Loucy (cell line): ENCODE results near the gene SSH3.

Source experiments
- CTCF ChIP-seq: fragments of 200-600 bp; sonication (generic); conservative IDR thresholded peaks from 2 replicates; pipeline ENCODE4 v1.5.1; 2014; ENCODE audit warnings: mild to moderate bottlenecking, antibody characterized with exemption, low read length
- EZH2phosphoT487 ChIP-seq: fragments of 200-600 bp; IDR thresholded peaks from 2 replicates; pipeline ENCODE4 v1.6.1; 2018; ENCODE audit warnings: antibody characterized with exemption, mild to moderate bottlenecking, moderate library complexity, borderline replicate concordance

DNA sequence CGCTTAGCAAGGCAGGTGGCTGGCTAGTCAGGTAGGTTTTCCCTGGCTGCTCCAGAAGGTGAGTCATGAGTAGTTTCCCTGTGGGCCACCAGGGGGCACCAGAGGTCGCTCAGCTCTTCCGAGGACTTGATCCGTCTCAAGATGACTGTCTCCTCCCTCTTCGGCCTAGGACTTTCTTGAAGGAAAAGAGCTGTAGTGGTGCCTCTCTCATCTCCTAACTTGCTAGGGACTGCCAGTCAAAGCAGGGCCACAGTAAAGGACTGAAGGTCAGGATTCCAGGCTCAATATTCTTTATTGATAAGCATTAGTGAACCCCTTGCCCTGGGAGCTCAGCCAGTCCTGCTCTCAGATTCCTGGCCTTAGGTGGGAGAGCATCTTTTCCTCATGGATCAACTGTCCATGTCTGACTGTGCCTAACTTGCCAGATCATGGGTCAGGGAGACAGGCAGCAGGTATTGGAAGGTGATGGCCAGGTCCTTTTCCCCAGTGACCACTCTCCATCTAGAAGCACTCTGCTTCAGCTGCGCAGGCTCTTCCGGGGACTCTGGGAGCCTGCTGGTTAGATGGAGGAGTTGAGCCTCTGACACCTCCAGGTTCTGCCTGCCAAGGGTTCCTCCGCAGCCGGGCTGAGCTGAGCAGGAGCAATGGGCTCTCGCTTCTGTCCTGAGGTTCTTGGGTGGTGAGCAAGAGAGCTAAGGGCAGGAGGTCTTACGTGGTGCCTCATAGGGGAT is 48.1 kb downstream of the SSH3 start:
- TF ChIP-seq CTCF = peak; percentile 85
- no peak for TF ChIP-seq EZH2phosphoT487
